NCI-H2107 (cell line): ENCODE measurements around the gene DLST.
A peak's percentile ranks its signal among the peaks of the same experiment; 100 is the strongest.

Experiments used
- DNase-seq: peaks from one replicate; lab custom pipeline; 2025; lab: John Stamatoyannopoulos, UW

The DLST gene

DNA sequence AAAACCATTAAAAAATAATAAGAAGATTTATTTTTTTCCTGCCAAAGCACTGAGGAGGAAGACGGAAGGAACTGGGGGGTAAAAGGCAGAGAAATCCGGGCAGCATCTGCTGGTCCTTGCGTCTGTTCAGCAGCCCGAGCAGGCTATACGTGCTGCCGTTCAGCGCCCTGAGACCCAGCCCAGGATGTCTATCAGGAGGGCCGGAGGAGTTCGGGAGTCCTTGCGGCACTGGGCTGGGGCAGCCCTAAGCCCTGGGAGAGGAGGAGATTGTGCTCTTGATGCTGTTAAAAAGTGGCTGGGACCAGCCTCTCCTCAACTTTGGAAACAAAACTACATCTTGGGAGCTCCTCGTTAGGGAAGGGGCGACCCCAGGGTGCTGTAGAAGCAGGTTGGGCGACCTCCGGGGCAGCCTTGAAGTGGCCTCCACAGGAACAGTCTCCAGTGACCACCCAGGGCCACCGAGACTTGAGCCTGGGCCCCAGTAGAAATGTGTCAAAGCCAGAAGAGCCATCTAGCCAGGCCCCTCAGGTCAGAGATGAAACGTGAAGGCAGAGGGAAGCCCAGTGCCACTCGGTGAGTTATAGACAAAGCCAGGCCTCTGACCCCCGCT is 59.3 kb downstream of the DLST start:
- DNase-seq = no peak

DNA sequence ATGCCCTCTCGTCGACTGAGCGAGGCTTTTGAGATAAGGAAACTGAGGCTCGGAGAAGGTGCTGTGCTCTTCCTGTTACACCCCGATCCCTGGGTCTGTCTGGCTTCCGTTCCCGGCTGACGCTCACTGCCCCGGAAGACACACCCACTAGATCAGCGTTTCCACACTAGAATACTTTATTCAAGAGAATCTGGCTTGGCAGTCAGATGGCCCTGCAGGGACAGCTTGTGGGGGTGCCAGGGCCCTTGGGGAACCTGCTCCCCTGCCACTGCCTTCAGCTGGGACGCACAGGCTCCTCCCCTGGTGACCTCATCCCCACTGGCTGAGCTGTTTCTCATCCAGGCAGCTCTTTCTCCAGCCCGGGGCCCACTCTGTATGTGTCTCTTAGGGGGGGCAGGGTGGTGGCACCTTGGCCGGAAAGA is 60.0 kb downstream of the DLST start:
- DNase-seq = no peak

DNA sequence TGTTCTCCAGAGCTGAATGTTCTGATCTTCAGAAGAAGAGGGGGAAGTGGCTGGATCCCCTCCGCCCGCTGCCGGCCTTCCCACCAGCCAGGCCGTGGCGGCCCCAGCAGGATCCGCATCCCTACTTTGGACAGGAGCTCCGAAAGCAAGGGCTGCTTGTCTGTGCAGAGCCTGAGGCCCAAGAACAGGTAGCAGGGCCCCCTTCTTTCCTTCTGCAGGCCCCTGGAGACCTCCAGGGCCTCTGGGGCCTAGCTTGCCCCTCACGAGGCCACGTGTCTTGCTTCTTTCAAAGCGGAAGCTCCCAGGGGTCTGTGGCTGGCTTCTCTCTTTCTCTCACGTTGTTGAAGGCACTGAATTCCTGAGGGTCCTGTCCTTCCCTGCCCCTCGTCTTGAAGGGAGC is 60.5 kb downstream of the DLST start:
- DNase-seq = no peak

DNA sequence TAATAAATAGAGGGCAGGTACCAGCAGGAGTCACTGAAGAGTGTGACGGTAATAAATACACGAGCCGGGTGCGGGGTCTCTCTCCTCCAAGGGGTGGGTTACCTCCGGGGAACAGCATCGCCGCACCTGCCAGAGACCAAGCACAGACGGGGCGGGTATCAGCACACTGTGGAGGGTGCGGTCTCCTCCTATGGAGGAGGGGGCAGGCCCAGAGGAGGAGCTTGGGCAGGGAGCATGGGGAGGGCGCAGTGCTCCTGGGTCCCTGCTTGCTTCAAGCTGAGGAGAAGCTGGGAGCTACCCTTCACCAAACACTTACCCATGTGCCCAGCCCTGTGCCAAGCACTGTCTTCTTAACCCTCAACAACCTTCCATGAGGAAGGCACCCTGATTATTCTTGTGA is 60.9 kb downstream of the DLST start:
- no peak for DNase-seq

DNA sequence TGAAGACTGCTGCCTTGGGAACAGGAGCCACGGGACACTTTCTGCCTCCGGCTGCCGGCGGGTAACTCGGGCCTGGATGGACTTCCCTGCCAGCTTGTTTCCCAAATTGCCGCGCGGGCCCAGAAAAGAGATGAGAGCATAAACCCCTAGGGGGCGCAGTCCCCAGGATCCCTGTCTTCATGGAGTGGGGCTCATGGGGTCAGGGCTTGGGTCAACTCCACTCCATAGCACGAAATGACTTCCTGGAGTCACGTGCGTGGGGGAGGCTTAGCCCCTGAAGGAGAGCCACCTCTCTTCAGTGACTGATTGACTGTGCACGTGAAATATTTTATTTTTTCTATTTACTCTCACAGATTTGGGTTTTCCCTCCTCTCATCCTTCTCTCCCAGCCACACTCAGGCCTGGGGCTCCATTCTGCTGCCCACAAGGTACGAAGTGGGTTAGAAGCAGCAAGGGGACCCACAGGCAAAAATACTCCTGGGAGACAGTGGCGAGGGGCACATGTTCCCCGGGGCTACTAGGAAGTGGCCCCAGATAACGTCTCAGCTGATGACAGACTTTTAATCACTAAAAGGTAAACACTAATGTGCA is 63.6 kb downstream of the DLST start:
- DNase-seq = no peak

DNA sequence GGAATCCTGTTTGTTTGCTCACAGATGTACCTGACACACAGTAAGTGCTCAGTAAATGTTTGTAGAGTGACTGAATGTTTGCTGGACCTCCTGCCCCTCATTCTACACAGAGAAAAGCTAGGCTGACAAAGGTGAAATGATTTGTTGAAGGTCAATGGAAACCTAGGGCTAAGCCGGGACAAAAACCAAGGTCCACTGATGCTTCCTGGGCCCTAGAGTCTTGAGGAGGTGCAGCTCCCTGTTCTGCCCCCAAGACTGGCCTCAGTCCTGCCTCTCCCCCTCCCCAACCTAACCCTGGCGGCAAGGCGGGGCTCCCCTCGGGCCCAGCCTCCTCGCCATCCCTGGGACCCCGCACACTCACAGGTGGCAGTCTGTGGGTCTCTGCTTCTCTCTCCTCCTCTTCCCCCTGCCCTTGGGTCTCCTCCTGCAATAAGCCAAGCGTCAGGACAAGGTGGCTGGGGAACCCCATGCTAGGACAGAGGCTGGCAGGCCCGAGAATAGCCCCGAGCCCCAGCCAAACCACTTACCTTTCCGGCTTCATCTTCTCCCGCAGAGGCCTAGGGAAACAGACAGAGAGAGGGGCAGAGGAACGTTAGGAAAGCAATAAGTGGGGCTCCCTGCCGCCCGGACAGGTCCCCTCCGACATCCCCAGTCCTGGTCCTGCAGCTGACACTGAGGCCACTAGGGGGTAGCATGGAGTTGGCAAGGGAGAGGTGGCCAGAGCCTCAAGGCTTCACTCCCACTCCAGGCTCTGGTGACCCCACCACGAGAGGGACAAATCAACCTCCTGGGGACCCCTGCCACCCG is 64.3 kb downstream of the DLST start:
- peak; percentile 58 for DNase-seq

DNA sequence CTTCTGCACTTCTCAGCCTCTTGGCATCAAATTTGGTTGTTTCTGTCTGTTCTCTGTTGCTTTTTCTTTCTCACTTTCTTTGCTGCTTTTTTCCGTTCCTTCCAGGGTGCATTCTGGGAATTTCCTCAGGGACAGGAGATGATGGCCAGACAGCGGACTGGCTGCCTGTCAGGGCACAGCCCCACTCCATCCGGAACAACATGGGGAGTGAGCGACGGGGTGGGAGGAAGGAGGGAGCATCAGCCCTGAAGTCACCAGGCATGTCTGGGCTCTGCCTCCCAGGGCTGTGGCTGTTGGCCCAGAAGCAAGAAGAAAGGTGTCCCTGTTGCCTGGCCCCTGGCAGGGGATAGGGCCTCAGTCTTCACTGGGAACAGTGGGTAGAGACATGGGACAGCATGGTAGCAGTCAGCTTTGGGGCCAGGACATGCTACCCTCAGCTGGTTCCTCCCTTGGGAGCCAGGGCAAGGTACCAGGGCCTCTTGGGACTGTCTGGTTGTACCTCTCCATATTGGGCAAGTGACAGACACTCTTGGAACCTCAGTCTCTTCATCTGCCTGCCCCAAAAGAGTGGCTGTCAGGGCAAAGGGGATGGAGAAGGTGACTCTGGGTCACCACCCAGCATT is 65.1 kb downstream of the DLST start:
- DNase-seq = no peak

DNA sequence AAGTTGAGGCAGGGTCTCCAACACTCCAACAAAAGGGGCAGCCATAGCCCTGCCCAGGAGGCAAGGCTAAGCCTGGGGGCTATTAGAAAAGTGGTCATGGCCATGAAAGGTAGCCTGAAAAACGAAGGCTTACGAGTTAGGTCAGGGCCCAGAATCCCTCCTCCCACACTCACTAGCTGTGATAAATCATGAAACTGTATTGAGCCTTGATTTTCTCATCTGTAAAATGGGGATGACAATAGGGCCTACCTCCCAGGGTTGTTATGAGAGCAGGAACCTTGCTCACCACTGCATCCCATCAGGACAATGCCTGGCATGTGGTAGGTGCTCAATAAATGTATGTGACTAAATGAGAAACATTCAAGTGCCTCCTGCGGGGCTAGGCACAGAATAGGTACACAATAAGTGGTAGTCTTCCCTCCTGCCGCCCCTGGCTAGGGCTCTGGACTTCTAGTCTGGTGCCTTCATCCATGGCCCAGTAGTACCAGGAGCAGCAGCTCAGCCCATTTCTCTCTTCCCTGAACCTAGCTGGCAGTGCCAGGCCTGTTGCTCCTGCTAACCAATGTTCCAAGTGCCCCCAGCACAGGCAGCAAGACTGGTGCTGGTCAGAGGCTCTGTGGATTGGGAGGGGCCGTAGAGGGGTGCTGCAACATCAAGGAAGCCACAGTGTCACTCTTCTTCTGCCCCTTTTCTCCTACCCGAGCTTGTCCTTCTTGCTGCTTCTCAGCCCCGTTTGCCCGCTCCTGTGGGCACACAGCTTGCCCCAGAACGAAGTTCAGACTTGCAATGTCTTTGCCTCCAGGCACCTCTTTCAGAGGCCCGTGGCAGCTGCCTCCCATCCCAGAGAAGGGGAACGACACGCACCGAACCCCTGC is 65.9 kb downstream of the DLST start:
- no peak for DNase-seq

DNA sequence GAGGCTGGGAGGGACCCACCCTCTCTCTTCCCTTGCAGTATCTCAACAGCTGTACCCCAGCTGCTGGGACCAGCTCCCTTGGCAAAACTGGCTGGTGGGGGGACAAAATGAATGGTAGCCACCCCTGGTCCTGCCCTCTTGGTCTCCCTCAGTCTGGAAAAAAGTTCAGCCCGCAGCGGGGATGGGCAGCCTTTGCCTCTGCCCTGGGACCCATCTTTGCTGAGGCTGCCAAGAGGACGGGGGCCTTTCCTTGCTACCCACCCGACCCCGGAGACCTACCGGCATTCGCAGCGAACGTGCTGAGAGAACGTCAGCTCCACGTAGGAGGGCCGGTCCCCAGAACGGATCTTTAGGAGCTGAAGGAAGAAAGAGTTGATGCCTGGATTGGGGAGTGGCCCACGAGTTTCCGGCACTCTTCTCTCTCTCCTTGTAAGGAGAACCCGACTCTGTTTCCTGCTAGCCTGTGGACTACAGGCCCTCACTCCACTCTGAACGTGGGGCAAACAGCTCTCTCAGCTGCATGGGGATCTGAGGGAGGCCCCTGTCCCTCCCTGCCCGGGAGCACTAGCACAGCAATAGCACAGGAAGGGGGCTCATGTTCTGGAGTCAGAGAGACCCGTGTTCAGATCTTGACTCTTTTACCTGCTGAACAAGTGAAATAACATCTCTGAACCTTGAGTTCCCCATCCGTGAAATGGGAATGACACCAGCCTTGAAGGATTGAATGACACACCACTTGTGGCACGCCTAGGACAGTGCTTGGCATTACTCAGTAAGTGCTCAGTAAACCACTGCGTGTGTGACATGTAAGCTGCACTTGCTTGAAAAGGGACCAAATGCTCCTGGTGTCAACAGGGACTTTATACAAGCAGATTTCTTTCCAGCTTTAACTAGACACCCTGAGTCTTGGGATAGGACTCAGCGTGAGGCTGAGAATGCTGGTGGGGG is 66.8 kb downstream of the DLST start:
- no peak for DNase-seq

DNA sequence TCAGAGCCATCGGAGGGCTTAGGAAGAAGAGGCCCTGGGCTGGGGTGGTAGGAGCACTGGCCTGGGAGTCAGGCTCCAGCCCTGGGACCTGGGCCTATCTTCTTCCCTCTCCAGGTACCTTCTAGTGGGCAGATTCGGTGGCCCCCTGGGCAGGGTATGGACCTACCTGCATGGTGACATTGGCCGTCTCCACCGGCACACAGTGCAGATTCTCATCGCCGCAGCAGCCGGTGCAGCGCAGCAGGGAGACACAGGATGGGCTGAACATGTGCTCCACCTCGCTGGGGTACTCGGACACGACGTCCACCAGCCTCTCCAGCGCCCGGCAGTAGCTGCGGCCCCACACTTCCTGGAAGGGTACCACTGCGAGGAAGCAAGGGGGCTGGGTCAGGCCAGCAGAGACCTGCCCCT is 67.5 kb downstream of the DLST start:
- DNase-seq = no peak

DNA sequence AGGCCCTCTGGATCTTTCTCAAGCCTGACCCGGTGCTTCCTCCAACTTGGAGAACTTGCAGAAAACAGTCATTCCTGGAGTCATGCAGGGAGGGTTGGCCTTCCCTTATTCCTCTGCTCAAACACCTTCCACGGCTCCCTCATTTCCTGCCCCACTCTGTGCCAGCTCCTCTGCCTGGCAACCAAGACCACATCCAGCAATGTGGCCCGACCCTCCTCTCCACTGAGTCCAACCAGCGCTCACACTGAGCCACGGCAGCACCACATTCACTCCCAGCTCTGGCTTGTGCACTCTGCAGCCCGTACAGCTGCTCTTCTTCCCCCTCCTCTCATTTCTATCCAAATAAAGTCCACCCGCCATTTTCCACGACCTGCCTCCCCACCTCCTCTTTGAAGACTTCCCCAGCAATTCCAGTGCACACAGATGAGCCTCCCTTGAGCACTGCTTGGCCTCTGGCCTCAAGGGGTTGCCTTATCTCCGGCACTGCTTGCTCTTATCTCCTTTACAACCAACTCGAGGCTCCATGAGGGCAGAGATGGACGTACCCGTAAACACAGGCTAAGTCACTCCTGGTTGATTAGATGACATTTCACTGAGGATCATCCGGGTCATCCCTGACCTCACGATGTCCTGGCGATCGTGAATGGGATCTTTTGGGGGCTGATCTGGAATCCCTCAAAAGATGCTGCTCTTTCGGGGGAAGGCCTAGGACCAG is 68.3 kb downstream of the DLST start:
- DNase-seq = no peak

DNA sequence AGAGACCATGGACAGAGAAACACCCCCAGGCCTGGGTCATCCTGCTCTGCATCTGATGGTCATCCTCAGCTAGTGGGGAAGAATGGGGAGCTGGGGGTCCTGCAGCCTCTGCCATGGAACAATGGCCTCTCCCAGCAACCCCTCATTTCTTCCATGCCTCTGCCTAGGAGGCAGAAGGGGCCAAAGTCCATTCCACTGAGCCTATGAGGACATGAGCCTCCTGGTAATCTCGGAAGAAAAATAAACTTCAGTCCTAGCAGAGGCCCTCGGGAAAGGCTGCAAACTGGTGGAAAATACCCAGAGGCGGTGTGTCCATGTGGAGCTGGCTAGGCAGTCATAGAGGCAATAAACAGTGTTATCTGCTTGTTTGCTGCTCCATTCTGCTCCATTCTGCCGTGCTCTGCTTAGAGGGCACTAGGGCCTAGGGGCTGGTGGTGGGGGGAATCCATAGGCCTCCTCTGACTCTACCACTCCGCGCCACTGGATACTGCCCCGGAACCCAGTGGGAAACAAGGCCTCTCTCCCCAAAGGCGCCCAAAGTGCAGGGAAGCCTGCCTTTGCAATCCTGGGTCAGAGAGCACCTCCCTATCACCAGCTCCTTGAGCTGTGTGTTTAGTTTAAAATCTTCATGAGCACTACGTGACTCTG is 69.2 kb downstream of the DLST start:
- DNase-seq = no peak

DNA sequence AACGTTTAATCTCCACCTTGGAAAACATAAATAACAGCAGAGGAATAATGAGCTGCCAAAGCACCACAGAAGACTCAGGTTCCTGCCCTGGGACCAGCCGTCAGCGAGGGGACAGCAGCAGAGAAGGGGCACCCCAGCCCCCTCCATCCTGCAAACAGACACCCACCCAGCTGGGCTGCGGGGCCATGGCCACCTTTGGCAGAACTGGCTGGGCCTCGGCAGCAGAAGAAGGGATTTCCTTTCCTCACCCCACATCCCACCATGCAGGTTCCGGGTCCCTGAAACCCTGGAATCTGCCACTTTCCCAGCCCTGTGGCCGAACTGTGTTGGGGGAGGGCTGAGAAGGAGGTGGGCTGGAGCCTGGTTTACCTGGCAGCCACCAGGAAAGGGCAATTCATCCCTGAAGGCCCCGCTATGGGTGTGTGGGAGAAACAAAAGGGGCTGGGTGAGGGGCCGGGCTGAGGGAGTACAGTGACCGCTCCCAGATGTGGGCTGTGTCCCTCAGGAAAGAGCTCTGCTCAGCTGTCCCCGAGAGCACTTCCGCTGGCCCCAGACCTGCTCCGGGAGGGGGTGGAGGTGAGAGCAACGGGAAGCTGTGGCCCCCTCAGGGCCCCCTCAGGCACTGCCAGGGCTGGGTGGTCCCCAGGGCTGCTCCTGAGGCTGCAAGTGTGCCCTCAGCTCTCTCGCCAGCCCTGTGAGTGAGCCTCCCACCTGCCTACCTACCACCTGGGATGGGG is 69.9 kb downstream of the DLST start:
- DNase-seq = no peak

DNA sequence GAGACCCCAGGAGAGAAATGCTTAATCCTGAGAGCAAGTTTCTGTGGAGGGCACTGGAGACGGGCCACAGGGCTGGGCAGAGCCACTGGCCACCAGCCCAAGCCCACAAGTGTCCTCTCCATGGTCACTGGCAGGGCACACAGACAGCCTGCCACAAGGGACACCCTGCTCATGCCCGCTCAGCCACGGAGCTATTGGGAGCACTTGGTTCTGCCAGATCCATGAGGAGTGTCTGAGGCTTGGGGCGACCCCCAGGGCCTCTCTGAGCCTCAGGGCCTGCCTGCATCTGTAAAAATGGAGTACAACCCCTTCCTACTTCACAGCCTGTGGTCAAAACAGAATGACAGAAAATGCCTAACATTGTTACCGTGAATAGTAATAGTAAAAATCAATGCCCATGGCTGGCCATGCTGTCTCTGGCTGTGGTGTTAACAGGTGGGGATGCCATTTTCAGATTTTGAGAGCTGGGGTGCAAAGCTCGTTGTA is 70.5 kb downstream of the DLST start:
- no peak for DNase-seq

DNA sequence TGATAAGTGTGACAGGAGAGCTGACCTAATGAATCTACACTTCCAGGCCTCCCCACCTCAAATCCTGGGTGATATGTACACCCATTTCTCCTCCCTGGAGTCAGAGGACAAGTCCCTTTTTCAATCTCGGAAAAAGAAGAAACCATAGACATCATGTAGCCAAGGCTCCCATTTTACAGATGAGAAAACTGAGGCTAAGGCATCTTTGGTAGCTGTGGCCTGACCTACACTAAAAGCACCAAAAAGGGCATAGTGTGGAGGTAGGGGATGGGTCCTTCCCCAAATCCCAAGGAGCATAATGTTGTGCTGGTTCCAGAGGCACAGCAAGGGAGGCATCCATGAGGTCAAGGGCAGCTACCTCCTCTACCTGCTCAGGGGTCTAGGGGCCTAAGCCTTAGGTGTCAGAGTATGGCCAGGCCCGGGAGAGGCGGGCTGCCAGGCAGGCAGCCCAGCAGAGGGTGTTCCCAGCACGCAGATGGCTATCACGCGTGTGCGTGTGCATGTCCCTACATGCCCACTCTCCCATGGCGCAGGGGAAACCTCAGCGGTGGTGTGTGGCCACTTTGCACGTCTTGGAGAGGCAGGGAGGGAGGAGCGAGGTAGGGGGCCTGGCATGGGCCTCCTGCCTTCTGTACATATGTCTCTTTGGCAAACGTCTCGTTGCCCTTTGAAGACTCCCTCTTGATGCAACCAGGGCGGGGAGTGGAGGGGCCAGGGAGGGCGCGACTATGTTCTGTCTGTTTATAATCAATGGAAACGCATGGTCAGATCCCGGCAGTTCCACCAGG is 71.2 kb downstream of the DLST start:
- no peak for DNase-seq
